GM19395 (cell line): ENCODE measurements around the gene GABARAPL1.
"Not testable (repeated sequence)": the region's sequence is repeated elsewhere in the genome, so short reads cannot be mapped to it uniquely, and the experiment has no call there.

Experiments
- ATAC-seq: cut with Tn5 transposase; IDR thresholded peaks from one replicate; pipeline ENCODE4 v1.9.1; 2021; ENCODE audit warnings: mild to moderate bottlenecking, moderate library complexity; ENCODE audit not compliant: unreplicated experiment

Gene GABARAPL1

GRCh38 chr12:10212739-10213131 lies at the start of gene GABARAPL1:
GABARAPL1 (plus strand) TSS chr12:10212877; CDS start chr12:10213130, 253 bp downstream.
- ATAC-seq: peak; percentile 71

GRCh38 chr12:10163084-10163483 lies 49.6 kb upstream of the GABARAPL1 start:
- ATAC-seq: no peak

- ATAC-seq: no peak
Observed at GRCh38 chr12:10165421-10165820, 47.3 kb upstream of the GABARAPL1 start.

GRCh38 chr12:10167599-10167998 lies 45.1 kb upstream of the GABARAPL1 start:
- no peak for ATAC-seq

GRCh38 chr12:10169104-10169503 lies 43.6 kb upstream of the GABARAPL1 start:
- ATAC-seq: no peak

GRCh38 chr12:10170216-10170615 lies 42.5 kb upstream of the GABARAPL1 start:
- ATAC-seq: no peak

- no peak for ATAC-seq
Observed at GRCh38 chr12:10171973-10172728, 40.5 kb upstream of the GABARAPL1 start, which contains the start of gene OLR1. OLR1 (minus strand) TSS chr12:10172132; CDS start chr12:10172077, 55 bp downstream.

- ATAC-seq: no peak
Observed at GRCh38 chr12:10174986-10175614, 37.6 kb upstream of the GABARAPL1 start.

GRCh38 chr12:10175846-10176636 lies 36.6 kb upstream of the GABARAPL1 start:
- no peak for ATAC-seq

- no peak for ATAC-seq
Observed at GRCh38 chr12:10178821-10179220, 33.9 kb upstream of the GABARAPL1 start, which contains the start of gene TMEM52B. TMEM52B (plus strand) TSS chr12:10179032; CDS start chr12:10179575, 543 bp downstream.

GRCh38 chr12:10179776-10180181 lies 32.9 kb upstream of the GABARAPL1 start:
- ATAC-seq: no peak

- no peak for ATAC-seq
Observed at GRCh38 chr12:10182354-10183049, 30.2 kb upstream of the GABARAPL1 start.

GRCh38 chr12:10184261-10184843 lies 28.3 kb upstream of the GABARAPL1 start:
- no peak for ATAC-seq

GRCh38 chr12:10186299-10186698 lies 26.4 kb upstream of the GABARAPL1 start:
- ATAC-seq: no peak

GRCh38 chr12:10186958-10187357 lies 25.7 kb upstream of the GABARAPL1 start:
- ATAC-seq: not testable (repeated sequence)

- ATAC-seq: no peak
Observed at GRCh38 chr12:10189653-10190052, 23.0 kb upstream of the GABARAPL1 start.

GRCh38 chr12:10190558-10191388 lies 21.9 kb upstream of the GABARAPL1 start:
- ATAC-seq: peak; percentile 86

GRCh38 chr12:10191865-10192264 lies 20.8 kb upstream of the GABARAPL1 start:
- ATAC-seq: no peak

- no peak for ATAC-seq
Observed at GRCh38 chr12:10194160-10194670, 18.5 kb upstream of the GABARAPL1 start.
